22Rv1 (cell line): ENCODE data around the gene GUCD1.

Source experiments
- ZFX ChIP-seq: fragments of 450-650 bp; IDR thresholded peaks from 2 replicates; pipeline ENCODE4 v1.6.1; 2017; ENCODE audit warnings: antibody characterized with exemption, borderline replicate concordance
- TF ChIP-seq, protein P1 (sequence below): fragments of 450-650 bp; IDR thresholded peaks from 2 replicates; pipeline ENCODE4 v1.5.1; 2017; ENCODE audit warnings: mild to moderate bottlenecking

DNA sequence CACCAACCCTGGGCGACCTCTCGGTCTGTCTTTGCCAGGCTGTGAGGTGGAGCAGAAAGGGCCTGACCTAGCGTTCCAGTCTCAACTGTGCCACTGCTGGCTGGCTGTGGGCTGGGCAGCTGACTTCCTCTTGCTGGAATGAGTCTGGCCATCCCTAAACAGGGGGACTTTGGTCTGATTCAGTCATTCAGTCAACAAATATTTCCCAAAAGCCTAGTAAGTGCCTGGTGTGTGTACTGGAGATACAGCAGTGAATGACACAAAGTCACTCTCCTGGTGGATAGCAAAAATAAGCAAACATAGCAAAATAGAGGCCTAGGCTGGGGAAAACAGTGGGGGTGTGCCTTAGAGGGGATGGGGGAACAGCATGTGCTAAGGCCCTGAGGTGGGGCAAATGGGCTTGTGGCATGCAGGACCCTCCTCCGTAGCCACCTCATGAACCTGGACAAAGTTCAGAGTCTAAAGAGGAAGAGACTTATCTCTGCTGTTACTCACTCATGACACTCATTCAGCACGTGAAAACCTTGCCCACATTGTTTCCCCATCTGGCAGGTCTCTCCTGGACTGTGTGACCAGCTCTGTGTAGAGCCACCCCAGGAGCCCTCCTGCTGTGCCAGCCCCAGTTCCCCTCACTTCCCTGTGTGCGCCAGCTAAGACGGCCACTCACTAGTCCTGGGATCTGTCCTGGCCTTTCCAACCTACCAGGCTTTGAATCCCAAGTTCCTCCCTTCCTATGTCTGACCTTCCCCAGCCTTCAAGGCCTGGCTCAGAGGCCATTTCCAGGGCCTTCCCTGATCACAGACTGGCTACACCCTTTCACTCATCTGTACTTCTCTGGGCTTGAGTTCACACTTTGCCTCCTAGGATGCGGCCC is 4.7 kb downstream of the GUCD1 start:
- TF ChIP-seq, protein P1, sequence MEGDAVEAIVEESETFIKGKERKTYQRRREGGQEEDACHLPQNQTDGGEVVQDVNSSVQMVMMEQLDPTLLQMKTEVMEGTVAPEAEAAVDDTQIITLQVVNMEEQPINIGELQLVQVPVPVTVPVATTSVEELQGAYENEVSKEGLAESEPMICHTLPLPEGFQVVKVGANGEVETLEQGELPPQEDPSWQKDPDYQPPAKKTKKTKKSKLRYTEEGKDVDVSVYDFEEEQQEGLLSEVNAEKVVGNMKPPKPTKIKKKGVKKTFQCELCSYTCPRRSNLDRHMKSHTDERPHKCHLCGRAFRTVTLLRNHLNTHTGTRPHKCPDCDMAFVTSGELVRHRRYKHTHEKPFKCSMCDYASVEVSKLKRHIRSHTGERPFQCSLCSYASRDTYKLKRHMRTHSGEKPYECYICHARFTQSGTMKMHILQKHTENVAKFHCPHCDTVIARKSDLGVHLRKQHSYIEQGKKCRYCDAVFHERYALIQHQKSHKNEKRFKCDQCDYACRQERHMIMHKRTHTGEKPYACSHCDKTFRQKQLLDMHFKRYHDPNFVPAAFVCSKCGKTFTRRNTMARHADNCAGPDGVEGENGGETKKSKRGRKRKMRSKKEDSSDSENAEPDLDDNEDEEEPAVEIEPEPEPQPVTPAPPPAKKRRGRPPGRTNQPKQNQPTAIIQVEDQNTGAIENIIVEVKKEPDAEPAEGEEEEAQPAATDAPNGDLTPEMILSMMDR: no peak
- TF ChIP-seq ZFX: no peak
